H1 (cell line): Measurements from ENCODE around the gene MCFD2. TPM values are rescaled to one million over a fixed set of nuclear protein-coding genes. Genes with fewer than 3 reads are reported as not detected.

Source experiments
- TBP ChIP-seq: IDR thresholded peaks from 2 replicates; pipeline ENCODE4 v1.6.1; 2011; ENCODE audit warnings: low read depth, low read length, improper control_type of control experiment
- TCF12 ChIP-seq: IDR thresholded peaks from 2 replicates; pipeline ENCODE4 v1.6.1; 2011; ENCODE audit warnings: low read depth, mild to moderate bottlenecking, low read length
- polyA plus RNA-seq, 7 experiments: library from polyadenylated mRNA; depleted of rRNA in 3 of 7; stranded (reverse) in 5 of 7; unstranded in 2 of 7; fragments of >200 nt in 5 of 7; fragments of 200-250 nt in 2 of 7; gene quantifications; 1 replicate in 5 of 7; 2 replicates in 1 of 7; 4 replicates in 1 of 7; pipeline versions ENCODE4 v1.2.1 to v1.2.3, GENCODE V29; 2011 to 2013; ENCODE audit warnings: missing spikeins in 2 of 7, mixed read lengths in 2 of 7
- total RNA-seq: library from RNA; stranded (reverse); fragmentation: NEBNext Ultra II Directional; extraction: Animal tissue kit (Norgen Biotek cat#: 25700); gene quantifications from 2 replicates; pipeline ENCODE4 v1.2.1, GENCODE V29; 2021
- TF ChIP-seq, protein P1 (sequence below): fragments of 300-600 bp; sonication (generic); IDR thresholded peaks from 2 replicates; pipeline ENCODE4 v1.7.1; 2012; ENCODE audit warnings: low read length, moderate library complexity, mild to moderate bottlenecking, inconsistent platforms; ENCODE audit not compliant: insufficient replicate concordance

Gene MCFD2
- total and polyA plus RNA-seq, 2 of the 8 experiments (the other 6 are each of a cell fraction or from before 2014, with no cell fraction given): 35.2 to 76.2 TPM

DNA sequence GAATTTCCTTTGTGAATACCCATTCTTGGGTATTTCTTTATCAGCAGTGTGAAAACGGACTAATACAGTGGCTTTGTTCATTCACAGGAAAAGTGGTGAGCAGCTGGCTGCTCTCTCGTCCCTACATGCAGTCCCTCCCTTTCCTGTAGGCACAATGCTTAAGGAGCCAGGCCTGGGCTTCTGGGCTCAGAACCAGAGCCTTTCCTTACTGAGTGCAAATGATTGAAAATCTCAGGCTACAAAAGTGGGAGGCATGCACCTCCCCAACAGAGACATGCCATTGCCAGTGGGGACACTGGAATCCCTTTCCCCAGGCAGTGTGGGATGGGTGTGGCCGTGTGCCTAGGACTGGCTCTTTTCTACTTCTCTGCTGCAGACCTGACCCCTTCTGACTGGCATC lies 61.3 kb downstream of the MCFD2 start (continued):
- TF ChIP-seq, protein P1, sequence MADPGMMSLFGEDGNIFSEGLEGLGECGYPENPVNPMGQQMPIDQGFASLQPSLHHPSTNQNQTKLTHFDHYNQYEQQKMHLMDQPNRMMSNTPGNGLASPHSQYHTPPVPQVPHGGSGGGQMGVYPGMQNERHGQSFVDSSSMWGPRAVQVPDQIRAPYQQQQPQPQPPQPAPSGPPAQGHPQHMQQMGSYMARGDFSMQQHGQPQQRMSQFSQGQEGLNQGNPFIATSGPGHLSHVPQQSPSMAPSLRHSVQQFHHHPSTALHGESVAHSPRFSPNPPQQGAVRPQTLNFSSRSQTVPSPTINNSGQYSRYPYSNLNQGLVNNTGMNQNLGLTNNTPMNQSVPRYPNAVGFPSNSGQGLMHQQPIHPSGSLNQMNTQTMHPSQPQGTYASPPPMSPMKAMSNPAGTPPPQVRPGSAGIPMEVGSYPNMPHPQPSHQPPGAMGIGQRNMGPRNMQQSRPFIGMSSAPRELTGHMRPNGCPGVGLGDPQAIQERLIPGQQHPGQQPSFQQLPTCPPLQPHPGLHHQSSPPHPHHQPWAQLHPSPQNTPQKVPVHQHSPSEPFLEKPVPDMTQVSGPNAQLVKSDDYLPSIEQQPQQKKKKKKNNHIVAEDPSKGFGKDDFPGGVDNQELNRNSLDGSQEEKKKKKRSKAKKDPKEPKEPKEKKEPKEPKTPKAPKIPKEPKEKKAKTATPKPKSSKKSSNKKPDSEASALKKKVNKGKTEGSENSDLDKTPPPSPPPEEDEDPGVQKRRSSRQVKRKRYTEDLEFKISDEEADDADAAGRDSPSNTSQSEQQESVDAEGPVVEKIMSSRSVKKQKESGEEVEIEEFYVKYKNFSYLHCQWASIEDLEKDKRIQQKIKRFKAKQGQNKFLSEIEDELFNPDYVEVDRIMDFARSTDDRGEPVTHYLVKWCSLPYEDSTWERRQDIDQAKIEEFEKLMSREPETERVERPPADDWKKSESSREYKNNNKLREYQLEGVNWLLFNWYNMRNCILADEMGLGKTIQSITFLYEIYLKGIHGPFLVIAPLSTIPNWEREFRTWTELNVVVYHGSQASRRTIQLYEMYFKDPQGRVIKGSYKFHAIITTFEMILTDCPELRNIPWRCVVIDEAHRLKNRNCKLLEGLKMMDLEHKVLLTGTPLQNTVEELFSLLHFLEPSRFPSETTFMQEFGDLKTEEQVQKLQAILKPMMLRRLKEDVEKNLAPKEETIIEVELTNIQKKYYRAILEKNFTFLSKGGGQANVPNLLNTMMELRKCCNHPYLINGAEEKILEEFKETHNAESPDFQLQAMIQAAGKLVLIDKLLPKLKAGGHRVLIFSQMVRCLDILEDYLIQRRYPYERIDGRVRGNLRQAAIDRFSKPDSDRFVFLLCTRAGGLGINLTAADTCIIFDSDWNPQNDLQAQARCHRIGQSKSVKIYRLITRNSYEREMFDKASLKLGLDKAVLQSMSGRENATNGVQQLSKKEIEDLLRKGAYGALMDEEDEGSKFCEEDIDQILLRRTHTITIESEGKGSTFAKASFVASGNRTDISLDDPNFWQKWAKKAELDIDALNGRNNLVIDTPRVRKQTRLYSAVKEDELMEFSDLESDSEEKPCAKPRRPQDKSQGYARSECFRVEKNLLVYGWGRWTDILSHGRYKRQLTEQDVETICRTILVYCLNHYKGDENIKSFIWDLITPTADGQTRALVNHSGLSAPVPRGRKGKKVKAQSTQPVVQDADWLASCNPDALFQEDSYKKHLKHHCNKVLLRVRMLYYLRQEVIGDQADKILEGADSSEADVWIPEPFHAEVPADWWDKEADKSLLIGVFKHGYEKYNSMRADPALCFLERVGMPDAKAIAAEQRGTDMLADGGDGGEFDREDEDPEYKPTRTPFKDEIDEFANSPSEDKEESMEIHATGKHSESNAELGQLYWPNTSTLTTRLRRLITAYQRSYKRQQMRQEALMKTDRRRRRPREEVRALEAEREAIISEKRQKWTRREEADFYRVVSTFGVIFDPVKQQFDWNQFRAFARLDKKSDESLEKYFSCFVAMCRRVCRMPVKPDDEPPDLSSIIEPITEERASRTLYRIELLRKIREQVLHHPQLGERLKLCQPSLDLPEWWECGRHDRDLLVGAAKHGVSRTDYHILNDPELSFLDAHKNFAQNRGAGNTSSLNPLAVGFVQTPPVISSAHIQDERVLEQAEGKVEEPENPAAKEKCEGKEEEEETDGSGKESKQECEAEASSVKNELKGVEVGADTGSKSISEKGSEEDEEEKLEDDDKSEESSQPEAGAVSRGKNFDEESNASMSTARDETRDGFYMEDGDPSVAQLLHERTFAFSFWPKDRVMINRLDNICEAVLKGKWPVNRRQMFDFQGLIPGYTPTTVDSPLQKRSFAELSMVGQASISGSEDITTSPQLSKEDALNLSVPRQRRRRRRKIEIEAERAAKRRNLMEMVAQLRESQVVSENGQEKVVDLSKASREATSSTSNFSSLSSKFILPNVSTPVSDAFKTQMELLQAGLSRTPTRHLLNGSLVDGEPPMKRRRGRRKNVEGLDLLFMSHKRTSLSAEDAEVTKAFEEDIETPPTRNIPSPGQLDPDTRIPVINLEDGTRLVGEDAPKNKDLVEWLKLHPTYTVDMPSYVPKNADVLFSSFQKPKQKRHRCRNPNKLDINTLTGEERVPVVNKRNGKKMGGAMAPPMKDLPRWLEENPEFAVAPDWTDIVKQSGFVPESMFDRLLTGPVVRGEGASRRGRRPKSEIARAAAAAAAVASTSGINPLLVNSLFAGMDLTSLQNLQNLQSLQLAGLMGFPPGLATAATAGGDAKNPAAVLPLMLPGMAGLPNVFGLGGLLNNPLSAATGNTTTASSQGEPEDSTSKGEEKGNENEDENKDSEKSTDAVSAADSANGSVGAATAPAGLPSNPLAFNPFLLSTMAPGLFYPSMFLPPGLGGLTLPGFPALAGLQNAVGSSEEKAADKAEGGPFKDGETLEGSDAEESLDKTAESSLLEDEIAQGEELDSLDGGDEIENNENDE: no peak
- TF ChIP-seq TCF12 (no peak), TBP (no peak)
